ENCODE results near the gene SF3B1.
"Not testable (repeated sequence)": the region's sequence is repeated elsewhere in the genome, so short reads cannot be mapped to it uniquely, and the experiment has no call there.

Gene SF3B1

GRCh38 chr2:197435598-197436420, 981 bp upstream of the SF3B1 start:
- DNase-seq (ENCODE audit: low spot score), result no peak

DNA sequence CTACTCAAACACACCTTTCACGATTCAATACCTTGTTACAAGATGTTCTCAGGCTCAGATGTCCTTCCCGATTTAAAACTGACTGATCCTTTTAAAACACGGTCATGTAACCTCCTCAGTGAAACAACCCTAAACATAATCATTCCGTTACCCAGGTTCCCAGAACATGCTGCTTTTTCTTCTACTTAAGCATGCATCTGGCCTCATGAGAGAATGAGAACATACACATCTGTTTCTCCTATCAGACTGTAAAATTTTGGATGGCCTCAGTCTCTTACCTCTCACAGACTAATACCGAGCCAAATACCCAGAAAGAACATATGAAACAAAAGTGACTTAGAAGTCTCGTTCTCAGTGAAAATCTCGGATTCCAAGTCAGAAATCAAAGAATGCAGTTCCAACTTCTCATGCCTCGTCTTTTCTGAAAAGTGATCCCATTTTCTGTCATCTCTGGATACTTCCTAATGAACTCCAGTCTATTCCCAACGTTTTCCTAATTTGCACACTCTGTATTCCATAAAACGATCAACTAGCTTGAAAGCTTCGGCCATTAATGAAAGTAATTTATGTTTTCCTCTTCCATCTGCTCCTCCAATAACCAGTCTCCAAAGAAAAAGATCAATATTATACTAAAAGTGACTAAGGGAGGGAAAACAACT, 919 bp downstream of the SF3B1 start:
- DNase-seq (ENCODE audit: low spot score), result no peak

DNA sequence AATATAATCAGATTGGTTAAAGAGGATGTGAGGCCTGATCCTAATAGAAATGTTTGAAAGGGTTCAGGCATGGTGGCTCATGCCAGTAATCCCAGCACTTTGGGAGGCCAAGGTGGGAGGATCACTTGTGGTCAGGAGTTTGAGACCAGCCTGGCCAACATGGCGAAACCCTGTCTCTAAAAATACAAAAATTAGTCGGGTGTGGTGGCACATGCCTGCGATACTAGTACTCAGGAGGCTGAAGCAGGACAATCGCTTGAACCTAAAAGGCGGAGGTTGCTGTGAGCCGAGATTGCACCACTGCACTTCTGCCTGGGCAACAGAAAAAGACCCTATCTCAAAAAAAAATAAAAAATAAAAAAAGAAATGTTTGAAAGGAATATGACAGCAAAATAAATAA, 2.3 kb downstream of the SF3B1 start:
- DNase-seq (ENCODE audit: low spot score), result not testable (repeated sequence)

- DNase-seq (ENCODE audit: low spot score), result no peak
Measured at GRCh38 chr2:197431858-197432257, 3.0 kb downstream of the SF3B1 start.

DNA sequence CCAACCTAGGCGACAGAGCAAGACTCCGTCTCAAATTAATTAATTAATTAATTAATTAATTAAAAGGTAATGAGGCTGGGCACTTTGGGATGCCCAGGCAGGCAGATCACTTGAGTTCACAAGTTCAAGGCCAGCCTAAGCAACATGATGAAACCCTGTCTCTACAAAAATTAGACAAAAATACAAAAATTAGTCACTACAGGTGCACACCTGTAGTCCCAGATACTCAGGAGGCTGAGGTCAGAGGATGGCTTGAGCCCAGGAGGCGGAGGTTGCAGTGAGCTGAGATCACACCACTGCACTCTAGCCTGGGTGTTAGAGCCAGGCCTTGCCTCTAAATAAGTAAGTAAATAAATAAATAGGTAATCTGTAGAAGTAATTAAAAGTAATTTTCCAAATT, 6.8 kb downstream of the SF3B1 start:
- DNase-seq (ENCODE audit: low spot score), result no peak

DNA sequence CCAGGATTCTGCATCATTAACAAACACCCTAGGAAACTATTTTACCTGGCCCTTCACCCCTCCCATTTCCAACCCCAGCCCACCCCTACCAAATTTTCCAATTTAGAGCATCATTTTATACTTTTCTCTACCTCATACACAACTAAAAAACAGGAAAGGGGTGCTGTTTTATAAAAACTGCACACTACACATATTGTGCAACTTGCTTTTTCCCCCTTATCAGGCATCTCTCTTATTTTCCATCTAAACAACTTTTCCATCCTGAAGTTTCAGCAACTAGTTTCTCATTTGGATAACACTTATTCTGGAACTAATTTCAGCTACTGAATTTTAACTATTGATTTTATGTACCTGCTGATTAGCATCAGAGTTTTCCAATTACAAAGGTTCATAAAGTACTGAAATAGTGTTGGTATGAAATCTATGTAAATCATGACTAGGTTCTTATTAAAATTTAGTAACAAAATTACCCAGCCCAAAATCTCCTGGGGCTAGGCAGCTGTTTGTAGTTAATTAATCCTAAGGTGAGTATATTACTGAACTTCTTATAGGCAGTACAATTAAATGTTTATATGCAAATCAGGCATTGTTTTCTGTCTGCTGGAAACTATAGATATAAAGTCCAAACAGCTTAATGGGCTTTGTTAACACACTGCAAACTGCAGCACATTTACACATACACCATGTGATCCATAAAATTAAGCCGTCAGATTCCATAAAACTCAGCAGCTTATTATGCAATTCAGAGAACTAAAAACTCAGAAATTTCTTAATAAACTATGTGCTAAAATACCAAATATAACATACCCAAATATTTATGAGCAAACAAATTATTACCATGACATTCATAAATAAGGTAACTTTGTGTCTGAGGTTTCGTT, 7.9 kb downstream of the SF3B1 start:
- DNase-seq (ENCODE audit: low spot score), result no peak

DNA sequence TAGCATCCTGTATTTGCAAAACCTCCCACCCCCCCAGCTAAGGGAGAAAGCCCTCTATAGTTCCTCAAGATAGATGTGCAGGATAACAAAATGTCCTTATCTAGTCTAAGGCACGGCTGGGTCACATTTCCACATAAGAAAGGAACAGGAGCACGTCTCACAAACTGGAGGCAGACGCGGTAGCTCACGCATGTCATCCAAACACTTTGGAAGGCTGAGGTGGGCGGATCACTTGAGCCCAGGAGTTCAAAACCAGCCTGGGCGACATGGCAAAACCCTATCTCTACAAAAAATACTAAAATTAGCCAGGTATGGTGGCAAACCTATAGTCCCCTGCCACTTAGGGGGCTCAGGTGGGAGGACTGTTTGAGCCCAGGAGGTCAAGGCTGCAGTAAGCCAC, 9.3 kb downstream of the SF3B1 start:
- no peak for DNase-seq (ENCODE audit: low spot score)

- DNase-seq (ENCODE audit: low spot score), result no peak
Measured at GRCh38 chr2:197423307-197423706, 11.5 kb downstream of the SF3B1 start.

DNA sequence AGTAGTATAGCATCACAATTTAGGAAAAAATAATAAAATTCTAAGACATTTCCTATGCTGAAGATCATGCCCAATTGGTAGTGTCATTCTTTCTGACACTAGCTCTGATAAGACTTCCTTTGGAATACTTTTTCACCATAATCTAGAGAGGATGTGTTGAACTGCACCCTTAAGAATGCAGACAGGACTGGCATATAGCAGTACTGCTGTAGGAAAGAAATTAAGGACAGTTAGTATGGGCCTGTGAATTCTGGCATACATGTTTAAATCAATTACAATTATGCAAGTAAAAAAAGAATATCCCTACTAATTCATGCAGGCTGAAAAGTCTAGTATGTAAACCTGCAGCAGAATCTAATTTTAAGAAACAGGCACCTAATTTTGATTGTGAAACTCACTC, 15.4 kb downstream of the SF3B1 start:
- no peak for DNase-seq (ENCODE audit: low spot score)

DNA sequence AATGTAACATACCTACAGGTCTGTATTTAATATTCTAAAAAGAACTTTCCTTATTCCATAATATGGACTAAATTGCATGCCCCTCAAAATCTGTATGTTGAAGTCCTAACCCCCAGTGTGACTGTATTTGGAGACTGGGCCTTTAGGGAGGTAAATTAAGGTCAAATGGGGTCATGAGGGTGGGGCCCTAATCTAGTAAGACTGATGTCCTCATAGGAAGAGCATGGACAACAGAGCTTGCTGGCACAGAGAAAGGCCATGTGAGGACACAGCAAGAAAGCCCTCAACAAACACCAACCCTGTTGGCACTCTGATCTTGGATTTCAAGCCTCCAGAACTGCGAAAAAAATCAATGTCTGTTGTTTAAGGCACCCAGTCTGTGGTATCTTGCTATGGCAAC, 18.6 kb downstream of the SF3B1 start:
- DNase-seq (ENCODE audit: low spot score), result no peak

GRCh38 chr2:197414515-197414914, 20.3 kb downstream of the SF3B1 start:
- no peak for DNase-seq (ENCODE audit: low spot score)

- DNase-seq (ENCODE audit: low spot score), result no peak
Measured at GRCh38 chr2:197414039-197414438, 20.8 kb downstream of the SF3B1 start.

GRCh38 chr2:197405582-197405981, 29.2 kb downstream of the SF3B1 start:
- DNase-seq (ENCODE audit: low spot score), result no peak

- no peak for DNase-seq (ENCODE audit: low spot score)
Measured at GRCh38 chr2:197399887-197400540, 34.8 kb downstream of the SF3B1 start.

- no peak for DNase-seq (ENCODE audit: low spot score)
Measured at GRCh38 chr2:197398913-197399312, 35.9 kb downstream of the SF3B1 start.

DNA sequence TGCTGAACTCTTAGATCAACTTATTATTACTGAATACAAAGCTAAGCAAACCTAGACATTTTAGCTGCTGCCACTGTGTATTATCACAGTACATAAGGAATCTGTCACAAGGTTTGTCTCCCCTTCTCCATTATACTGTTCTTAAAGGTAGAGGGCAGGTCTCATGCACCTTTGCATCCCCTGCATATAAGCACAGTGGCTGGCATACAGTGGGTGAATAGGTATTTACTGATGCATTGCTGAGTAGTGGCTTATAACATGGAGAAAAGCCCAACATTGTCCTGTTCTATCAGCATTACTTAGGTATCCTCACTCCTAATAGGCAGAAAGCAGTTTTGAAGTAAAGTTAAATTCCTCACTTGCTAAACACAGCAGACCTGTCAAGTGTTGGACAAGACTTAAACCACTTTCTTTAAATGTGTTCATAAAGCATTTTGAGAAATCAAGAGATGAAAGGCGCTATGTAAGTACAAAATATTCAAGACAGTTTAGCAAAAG, 43.6 kb downstream of the SF3B1 start:
- DNase-seq (ENCODE audit: low spot score), result no peak

DNA sequence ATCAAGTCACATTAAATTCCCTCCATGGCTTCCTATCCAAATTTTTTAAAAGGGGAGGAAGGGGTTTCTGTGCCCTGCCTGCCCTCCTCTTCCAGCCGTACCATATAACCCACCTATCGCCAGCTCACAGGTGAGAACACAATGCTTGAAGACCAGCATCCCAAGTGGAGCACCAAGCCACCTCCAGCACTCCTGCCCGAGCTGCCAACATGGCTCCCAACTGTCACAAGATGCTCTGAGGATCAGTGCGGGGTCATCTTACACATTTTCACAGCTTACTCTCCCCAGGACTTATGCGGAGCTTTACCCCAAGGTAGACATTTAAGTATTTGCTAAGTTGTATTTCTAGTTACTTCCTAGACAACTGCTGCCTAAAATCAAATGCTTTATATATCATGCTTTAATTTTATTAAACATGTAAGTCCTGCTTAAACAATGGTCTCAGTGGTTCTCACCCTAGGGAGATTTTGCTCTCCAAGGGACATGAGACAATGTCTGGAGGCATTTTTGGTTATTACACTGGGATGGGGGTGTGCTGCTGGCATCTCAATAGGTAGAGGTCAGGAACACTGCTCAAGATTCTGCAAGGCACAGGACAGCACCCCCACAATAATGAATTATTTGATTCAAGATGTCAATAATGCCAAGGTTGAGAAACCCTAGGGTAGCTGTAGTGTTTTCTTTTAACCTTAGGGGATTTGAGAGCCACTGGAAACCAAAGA, 45.8 kb downstream of the SF3B1 start:
- DNase-seq (ENCODE audit: low spot score), result no peak

GRCh38 chr2:197387179-197387578, 47.6 kb downstream of the SF3B1 start:
- no peak for DNase-seq (ENCODE audit: low spot score)

GRCh38 chr2:197386242-197386641, 48.6 kb downstream of the SF3B1 start:
- no peak for DNase-seq (ENCODE audit: low spot score)

DNA sequence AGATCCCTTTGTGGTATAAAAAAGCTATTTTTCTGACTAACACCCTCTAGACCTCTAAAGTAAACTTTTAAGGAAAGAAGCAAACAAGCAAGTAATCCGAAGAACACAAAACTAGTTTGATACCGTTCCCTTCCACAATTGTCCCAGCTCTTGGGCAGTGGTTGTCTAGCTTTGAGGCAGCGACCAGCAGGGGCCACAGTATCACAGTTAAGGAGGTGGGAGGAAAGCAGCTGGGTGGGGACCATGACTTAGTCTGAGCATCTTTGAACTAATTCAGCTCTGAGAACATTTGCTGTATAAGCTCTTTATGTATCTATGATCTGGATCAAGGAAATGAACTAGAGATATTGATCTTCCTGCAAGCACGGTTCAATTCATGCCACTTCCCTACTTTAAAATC, 51.0 kb downstream of the SF3B1 start:
- DNase-seq (ENCODE audit: low spot score), result no peak

GRCh38 chr2:197381641-197382040, 53.2 kb downstream of the SF3B1 start:
- no peak for DNase-seq (ENCODE audit: low spot score)
